ENCODE measurements around the gene SLC12A8. TPM values are rescaled to one million over a fixed set of nuclear protein-coding genes. Genes with fewer than 3 reads are reported as not detected.

Gene SLC12A8
- total and polyA plus RNA-seq, 2 experiments from 2014 or later: 3.1 to 3.4 TPM

DNA sequence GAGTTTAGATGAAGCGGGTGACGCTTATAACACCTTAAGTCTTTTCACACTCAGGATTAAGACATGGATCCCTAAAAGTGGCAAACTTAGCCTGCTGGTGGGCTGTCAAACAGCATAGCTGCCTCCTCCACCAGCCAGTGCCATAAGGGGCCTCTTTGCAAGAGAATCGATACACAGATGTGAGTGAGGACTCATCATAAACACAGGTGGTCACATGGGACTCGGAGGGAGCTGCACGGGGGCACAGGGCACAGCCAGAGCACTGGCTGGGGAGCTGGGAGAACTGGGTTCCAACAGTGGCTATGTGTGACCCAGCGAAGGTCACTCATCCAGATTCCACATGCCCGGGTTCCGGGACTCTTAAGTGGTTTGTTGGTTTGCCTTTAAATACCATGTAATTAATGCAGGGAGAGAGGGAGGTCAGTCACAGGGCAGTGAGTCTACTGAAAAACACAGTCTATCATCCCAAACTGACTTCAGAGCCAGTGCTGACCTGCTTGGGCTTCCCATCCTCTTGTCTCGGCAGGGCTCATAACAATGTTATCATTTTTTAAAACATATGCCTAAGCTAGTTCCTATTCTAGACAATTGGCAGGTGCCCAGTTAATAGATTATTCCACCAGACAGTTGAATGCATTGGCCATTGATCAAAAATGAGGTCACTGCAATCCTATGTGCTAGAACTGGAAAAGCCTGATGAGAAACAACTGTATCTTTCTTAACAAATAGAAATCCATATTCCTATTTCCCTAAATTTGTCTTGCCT is 51.8 kb downstream of the SLC12A8 start:
- no peaks in the 10 kb centered on the region for H3K36me3 ChIP-seq
- no peak overlapping the region for H3K27ac ChIP-seq
- no peaks in the 10 kb centered on the region for H3K9me3 ChIP-seq (ENCODE audit: low read depth)
- DNase-seq (ENCODE audit: low read depth in 1 of 2, low spot score in 1 of 2): no peak
- TF ChIP-seq, protein P1, sequence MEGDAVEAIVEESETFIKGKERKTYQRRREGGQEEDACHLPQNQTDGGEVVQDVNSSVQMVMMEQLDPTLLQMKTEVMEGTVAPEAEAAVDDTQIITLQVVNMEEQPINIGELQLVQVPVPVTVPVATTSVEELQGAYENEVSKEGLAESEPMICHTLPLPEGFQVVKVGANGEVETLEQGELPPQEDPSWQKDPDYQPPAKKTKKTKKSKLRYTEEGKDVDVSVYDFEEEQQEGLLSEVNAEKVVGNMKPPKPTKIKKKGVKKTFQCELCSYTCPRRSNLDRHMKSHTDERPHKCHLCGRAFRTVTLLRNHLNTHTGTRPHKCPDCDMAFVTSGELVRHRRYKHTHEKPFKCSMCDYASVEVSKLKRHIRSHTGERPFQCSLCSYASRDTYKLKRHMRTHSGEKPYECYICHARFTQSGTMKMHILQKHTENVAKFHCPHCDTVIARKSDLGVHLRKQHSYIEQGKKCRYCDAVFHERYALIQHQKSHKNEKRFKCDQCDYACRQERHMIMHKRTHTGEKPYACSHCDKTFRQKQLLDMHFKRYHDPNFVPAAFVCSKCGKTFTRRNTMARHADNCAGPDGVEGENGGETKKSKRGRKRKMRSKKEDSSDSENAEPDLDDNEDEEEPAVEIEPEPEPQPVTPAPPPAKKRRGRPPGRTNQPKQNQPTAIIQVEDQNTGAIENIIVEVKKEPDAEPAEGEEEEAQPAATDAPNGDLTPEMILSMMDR (IDR thresholded peaks at IDR 0.05; ENCODE audit: low read depth, low read length): no peak
- H3K4me1 ChIP-seq (ENCODE audit: low read depth): no peaks in the 10 kb centered on the region
- H3K27me3 ChIP-seq: no peaks in the 10 kb centered on the region
- H3K4me3 ChIP-seq: no peak overlapping the region

DNA sequence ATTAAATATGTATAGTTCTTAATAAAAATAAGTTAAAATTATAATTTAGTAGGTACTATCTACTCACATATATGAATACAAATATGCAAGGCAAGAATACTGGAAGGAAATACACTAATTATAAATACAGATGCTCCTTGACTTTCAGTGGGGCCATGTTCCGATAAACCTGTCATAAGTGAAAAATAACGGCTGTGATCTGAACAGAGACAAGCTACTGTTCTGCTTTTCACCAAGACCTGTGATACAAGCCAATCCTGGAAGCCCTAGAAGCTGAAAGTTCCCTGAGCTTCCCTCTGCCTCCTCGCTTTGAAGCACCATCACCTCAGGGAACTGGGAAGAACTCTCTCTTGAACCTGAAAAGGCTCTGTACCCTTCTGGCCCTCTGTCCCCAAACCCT is 55.4 kb downstream of the SLC12A8 start:
- no peak overlapping the region for H3K4me3 ChIP-seq
- no peaks in the 10 kb centered on the region for H3K9me3 ChIP-seq (ENCODE audit: low read depth)
- no peaks in the 10 kb centered on the region for H3K36me3 ChIP-seq
- TF ChIP-seq, protein P1 (IDR thresholded peaks at IDR 0.05; ENCODE audit: low read depth, low read length): no peak
- no peak for DNase-seq (ENCODE audit: low read depth in 1 of 2, low spot score in 1 of 2)
- no peaks in the 10 kb centered on the region for H3K27me3 ChIP-seq
- peaks cover 12% of the 10 kb centered on the region for H3K4me1 ChIP-seq (ENCODE audit: low read depth)
- H3K27ac ChIP-seq: no peak overlapping the region

DNA sequence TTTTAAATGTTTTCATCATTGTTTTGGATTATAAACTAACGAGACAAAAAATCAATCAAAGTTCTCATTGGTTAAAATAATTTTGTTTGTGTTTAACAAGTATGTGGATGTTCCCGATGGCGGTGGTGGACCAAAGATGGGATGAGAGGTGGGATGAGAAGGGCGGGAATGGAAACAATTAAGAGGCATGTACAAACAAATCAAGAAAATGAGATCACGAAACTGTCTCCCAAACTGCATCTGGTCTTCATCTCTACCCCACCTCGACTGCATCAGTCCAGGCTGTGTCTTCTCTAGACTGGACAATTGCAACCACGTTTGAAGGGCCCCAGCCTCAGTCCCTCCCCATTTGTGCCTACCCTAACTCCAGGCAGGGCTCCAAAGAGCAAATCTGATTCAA is 56.1 kb downstream of the SLC12A8 start:
- H3K4me1 ChIP-seq (ENCODE audit: low read depth): peaks cover 12% of the 10 kb centered on the region
- TF ChIP-seq, protein P1 (IDR thresholded peaks at IDR 0.05; ENCODE audit: low read depth, low read length): no peak
- no peaks in the 10 kb centered on the region for H3K9me3 ChIP-seq (ENCODE audit: low read depth)
- DNase-seq (ENCODE audit: low read depth in 1 of 2, low spot score in 1 of 2): no peak
- H3K27me3 ChIP-seq: no peaks in the 10 kb centered on the region
- H3K4me3 ChIP-seq: no peak overlapping the region
- no peaks in the 10 kb centered on the region for H3K36me3 ChIP-seq
- no peak overlapping the region for H3K27ac ChIP-seq

DNA sequence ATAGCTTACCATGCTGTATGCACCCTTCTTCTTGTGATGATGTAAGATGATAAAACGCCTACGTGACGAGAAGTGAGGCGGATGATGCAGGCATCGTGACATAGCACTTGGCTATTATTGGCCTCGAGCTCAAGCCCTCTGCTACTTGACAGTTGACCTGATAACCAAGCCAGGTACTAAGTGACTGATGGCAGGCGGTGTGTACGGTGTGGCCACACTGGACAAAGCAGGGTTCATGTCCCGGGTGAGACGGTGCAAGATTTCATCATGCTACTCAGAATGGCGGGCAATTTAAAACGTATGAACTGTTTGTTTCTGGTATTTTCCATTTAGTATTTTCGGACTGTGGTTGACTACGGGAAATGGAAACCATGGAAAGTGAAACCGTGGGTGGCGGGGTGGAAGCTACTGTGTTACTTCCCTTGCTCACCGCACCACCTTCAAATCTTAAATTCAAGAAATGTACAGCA is 57.7 kb downstream of the SLC12A8 start:
- peak in 1 of 2 donors; percentile 53 for DNase-seq (ENCODE audit: low read depth in 1 of 2, low spot score in 1 of 2)
- no peaks in the 10 kb centered on the region for H3K27me3 ChIP-seq
- H3K27ac ChIP-seq: peak overlapping the region; percentile 47
- H3K36me3 ChIP-seq: no peaks in the 10 kb centered on the region
- H3K9me3 ChIP-seq (ENCODE audit: low read depth): no peaks in the 10 kb centered on the region
- TF ChIP-seq, protein P1 (IDR thresholded peaks at IDR 0.05; ENCODE audit: low read depth, low read length): no peak
- peaks cover 12% of the 10 kb centered on the region for H3K4me1 ChIP-seq (ENCODE audit: low read depth)
- H3K4me3 ChIP-seq: no peak overlapping the region

DNA sequence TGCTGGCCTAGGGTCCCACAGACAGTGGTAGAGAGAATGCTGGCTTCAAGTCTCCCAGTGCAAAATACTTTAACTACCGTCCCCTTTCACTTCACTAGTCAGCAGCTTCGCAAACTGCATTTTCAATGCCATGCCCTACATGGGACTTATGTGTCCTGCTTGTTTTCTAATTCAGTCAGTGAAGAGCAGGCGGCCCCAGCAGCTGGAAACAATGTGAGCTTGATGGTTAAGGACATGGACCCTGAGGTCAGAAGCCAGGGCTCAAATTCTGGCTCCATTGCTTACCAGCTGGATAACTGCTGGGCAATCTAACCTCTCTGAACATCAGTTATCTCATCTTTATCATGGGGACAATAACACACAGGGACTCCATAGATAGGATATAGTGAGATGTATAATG is 58.4 kb downstream of the SLC12A8 start:
- Histone ChIP-seq H3K9me3 (ENCODE audit: low read depth) (no peaks in the 10 kb centered on the region), H3K4me1 (ENCODE audit: low read depth) (peaks cover 12% of the 10 kb centered on the region), H3K36me3 (no peaks in the 10 kb centered on the region), H3K4me3 (no peak overlapping the region), H3K27ac (peak overlapping the region; percentile 35), H3K27me3 (no peaks in the 10 kb centered on the region)
- TF ChIP-seq, protein P1 (IDR thresholded peaks at IDR 0.05; ENCODE audit: low read depth, low read length): no peak
- peak in 1 of 2 donors; percentile 29 for DNase-seq (ENCODE audit: low read depth in 1 of 2, low spot score in 1 of 2)

All from cardiac muscle cell (in vitro differentiated cells and primary cell).